ENCODE results near the gene PGAP1. TPM values are rescaled to one million over a fixed set of nuclear protein-coding genes. Genes with fewer than 3 reads are reported as not detected.

Gene PGAP1
- total RNA-seq, 1 experiment from 2014 or later: 3.5 TPM

- Histone ChIP-seq H3K9ac (ENCODE audit: low read length) (peak overlapping the region; percentile 69), H3K9me3 (ENCODE audit: low read length) (no peaks in the 10 kb centered on the region), H4K20me1 (ENCODE audit: low read length) (peaks cover 7% of the 10 kb centered on the region; the same call in 1 of the 2 replicates), H3K4me1 (ENCODE audit: insufficient read depth, low read length) (peaks cover 25% of the 10 kb centered on the region), H3K79me2 (ENCODE audit: low read length) (peaks cover 56% of the 10 kb centered on the region), H3F3A (ENCODE audit: low read length, unreplicated experiment) (no peaks in the 10 kb centered on the region), H3K9me2 (replicated peaks; ENCODE audit: low read length) (no peaks in the 10 kb centered on the region), H3K4me2 (ENCODE audit: low read length) (peak overlapping the region; percentile 94), H3K27ac (ENCODE audit: low read length) (peak overlapping the region; percentile 58; the same call in 1 of the 2 replicates), H3K36me3 (ENCODE audit: low read depth, low read length) (no peaks in the 10 kb centered on the region), H3K4me3 (ENCODE audit: low read length) (peak overlapping the region; percentile 98), H3K27me3 (ENCODE audit: low read length) (no peaks in the 10 kb centered on the region), H2AFZ (ENCODE audit: low read length) (peak overlapping the region; percentile 97)
- no peak for ATAC-seq
- intact Hi-C loops (cut with micrococcal nuclease): loop anchor here (5.0 to 10.0 kb wide), 3 partner anchors 73 to 250 kb away; partner anchors contain the start of gene GTF3C3
- no peak for TF ChIP-seq EZH2 (IDR thresholded peaks at IDR 0.05; ENCODE audit: low read length, unreplicated experiment)
- no peak for TF ChIP-seq EZH2phosphoT487 (IDR thresholded peaks at IDR 0.05; ENCODE audit: borderline replicate concordance, low read length)
- TF ChIP-seq, protein P1, sequence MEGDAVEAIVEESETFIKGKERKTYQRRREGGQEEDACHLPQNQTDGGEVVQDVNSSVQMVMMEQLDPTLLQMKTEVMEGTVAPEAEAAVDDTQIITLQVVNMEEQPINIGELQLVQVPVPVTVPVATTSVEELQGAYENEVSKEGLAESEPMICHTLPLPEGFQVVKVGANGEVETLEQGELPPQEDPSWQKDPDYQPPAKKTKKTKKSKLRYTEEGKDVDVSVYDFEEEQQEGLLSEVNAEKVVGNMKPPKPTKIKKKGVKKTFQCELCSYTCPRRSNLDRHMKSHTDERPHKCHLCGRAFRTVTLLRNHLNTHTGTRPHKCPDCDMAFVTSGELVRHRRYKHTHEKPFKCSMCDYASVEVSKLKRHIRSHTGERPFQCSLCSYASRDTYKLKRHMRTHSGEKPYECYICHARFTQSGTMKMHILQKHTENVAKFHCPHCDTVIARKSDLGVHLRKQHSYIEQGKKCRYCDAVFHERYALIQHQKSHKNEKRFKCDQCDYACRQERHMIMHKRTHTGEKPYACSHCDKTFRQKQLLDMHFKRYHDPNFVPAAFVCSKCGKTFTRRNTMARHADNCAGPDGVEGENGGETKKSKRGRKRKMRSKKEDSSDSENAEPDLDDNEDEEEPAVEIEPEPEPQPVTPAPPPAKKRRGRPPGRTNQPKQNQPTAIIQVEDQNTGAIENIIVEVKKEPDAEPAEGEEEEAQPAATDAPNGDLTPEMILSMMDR (conservative IDR thresholded peaks at IDR 0.05; ENCODE audit: low read depth, low read length): no peak
- CTCF ChIA-PET: interaction anchor here (0.5 kb wide), 1 partner anchor 227 kb away, joined by 3 read pairs; no protein-coding TSS in a partner anchor
- no peak for DNase-seq
- BruUV-seq (replicated peaks): TSS peak; percentile 36
- POLR2A ChIA-PET (ENCODE audit: unreplicated experiment): interaction anchor here (0.6 to 0.7 kb wide), 2 partner anchors 14 to 30 kb away, joined by 3 to 4 read pairs; no protein-coding TSS in a partner anchor
Measured at GRCh38 chr2:196925051-196925767, 1.3 kb downstream of the PGAP1 start.

- peaks cover 7% of the 10 kb centered on the region; the same call in 1 of the 2 replicates for H4K20me1 ChIP-seq (ENCODE audit: low read length)
- ATAC-seq (no peak), DNase-seq (no peak)
- peak overlapping the region; percentile 98 for H3K4me3 ChIP-seq (ENCODE audit: low read length)
- H3F3A ChIP-seq (ENCODE audit: low read length, unreplicated experiment): no peaks in the 10 kb centered on the region
- ChIA-PET POLR2A (ENCODE audit: unreplicated experiment) (no interaction called here), CTCF (no interaction called here)
- TF ChIP-seq, protein P1 (conservative IDR thresholded peaks at IDR 0.05; ENCODE audit: low read depth, low read length): no peak
- TF ChIP-seq EZH2phosphoT487 (IDR thresholded peaks at IDR 0.05; ENCODE audit: borderline replicate concordance, low read length): no peak
- TF ChIP-seq EZH2 (IDR thresholded peaks at IDR 0.05; ENCODE audit: low read length, unreplicated experiment): no peak
- no peaks in the 10 kb centered on the region for H3K9me2 ChIP-seq (replicated peaks; ENCODE audit: low read length)
- no peaks in the 10 kb centered on the region for H3K27me3 ChIP-seq (ENCODE audit: low read length)
- H3K9ac ChIP-seq (ENCODE audit: low read length): no peak overlapping the region
- H3K36me3 ChIP-seq (ENCODE audit: low read depth, low read length): 0 out of 2 replicates have a peak, but pooled peaks cover 3% of the 10 kb centered on the region
- H3K79me2 ChIP-seq (ENCODE audit: low read length): peaks cover 57% of the 10 kb centered on the region
- H3K4me1 ChIP-seq (ENCODE audit: insufficient read depth, low read length): peaks cover 25% of the 10 kb centered on the region
- H2AFZ ChIP-seq (ENCODE audit: low read length): no peak overlapping the region
- intact Hi-C loops (cut with micrococcal nuclease): loop anchor here (10.0 kb wide), 1 partner anchor 251 kb away; no protein-coding TSS in a partner anchor
- no TSS peak for BruUV-seq (replicated peaks)
- H3K9me3 ChIP-seq (ENCODE audit: low read length): no peaks in the 10 kb centered on the region
- H3K27ac ChIP-seq (ENCODE audit: low read length): no peak overlapping the region
- peak overlapping the region; percentile 94 for H3K4me2 ChIP-seq (ENCODE audit: low read length)
Measured at GRCh38 chr2:196924051-196924450, 2.5 kb downstream of the PGAP1 start.

GRCh38 chr2:196918927-196919326 lies 7.6 kb downstream of the PGAP1 start:
- no peak for DNase-seq
- TF ChIP-seq, protein P1 (conservative IDR thresholded peaks at IDR 0.05; ENCODE audit: low read depth, low read length): no peak
- TF ChIP-seq EZH2 (IDR thresholded peaks at IDR 0.05; ENCODE audit: low read length, unreplicated experiment) (no peak), EZH2phosphoT487 (IDR thresholded peaks at IDR 0.05; ENCODE audit: borderline replicate concordance, low read length) (no peak)
- Histone ChIP-seq H3K4me3 (ENCODE audit: low read length) (no peak overlapping the region), H3K4me2 (ENCODE audit: low read length) (no peak overlapping the region), H3K27me3 (ENCODE audit: low read length) (no peaks in the 10 kb centered on the region), H3K36me3 (ENCODE audit: low read depth, low read length) (peaks cover 11% of the 10 kb centered on the region), H3K9me2 (replicated peaks; ENCODE audit: low read length) (no peaks in the 10 kb centered on the region), H3K4me1 (ENCODE audit: insufficient read depth, low read length) (peaks cover 9% of the 10 kb centered on the region), H2AFZ (ENCODE audit: low read length) (no peak overlapping the region), H3K9me3 (ENCODE audit: low read length) (no peaks in the 10 kb centered on the region), H3K9ac (ENCODE audit: low read length) (no peak overlapping the region), H3K79me2 (ENCODE audit: low read length) (peaks cover 33% of the 10 kb centered on the region), H4K20me1 (ENCODE audit: low read length) (no peaks in the 10 kb centered on the region), H3F3A (ENCODE audit: low read length, unreplicated experiment) (no peaks in the 10 kb centered on the region), H3K27ac (ENCODE audit: low read length) (no peak overlapping the region)
- BruUV-seq (replicated peaks): no TSS peak
- intact Hi-C loops (cut with micrococcal nuclease): no loop called here
- CTCF ChIA-PET: no interaction called here
- ATAC-seq: no peak
- POLR2A ChIA-PET (ENCODE audit: unreplicated experiment): no interaction called here

All from PC-3 (cell line).